Mesothelial cell of epicardium (in vitro differentiated cells): ENCODE measurements around the gene OLFML2A. TPM values are rescaled to one million over a fixed set of nuclear protein-coding genes. Genes with fewer than 3 reads are reported as not detected.
A peak's percentile ranks its signal among the peaks of the same experiment; 100 is the strongest.

Experiments used
- DNase-seq, 2 experiments: peaks; one replicate each; pipeline ENCODE4 v3.0.0; 2021; ENCODE audit warnings: low spot score in 2 of 2; ENCODE audit not compliant: unreplicated experiment in 2 of 2
- H3K27ac Mint-ChIP-seq: 2 replicates; pipeline ENCODE4 v1.8.0; 2021; ENCODE audit warnings: mixed read lengths
- H3K27me3 Mint-ChIP-seq: 2 replicates; pipeline ENCODE4 v1.8.0; 2021; ENCODE audit warnings: low read depth, mixed read lengths
- H3K36me3 Mint-ChIP-seq: 2 replicates; pipeline ENCODE4 v1.8.0; 2021; ENCODE audit warnings: mixed read lengths
- H3K4me1 Mint-ChIP-seq: 2 replicates; pipeline ENCODE4 v1.8.0; 2021; ENCODE audit warnings: mixed read lengths
- H3K4me3 Mint-ChIP-seq: 2 replicates; pipeline ENCODE4 v1.8.0; 2021; ENCODE audit warnings: mild to moderate bottlenecking, moderate library complexity, mixed read lengths
- H3K9me3 Mint-ChIP-seq: 2 replicates; pipeline ENCODE4 v1.8.0; 2021; ENCODE audit warnings: mixed read lengths
- CTCF ChIP-seq: fragments of 200-600 bp; sonication (generic); IDR thresholded peaks from one replicate; pipeline ENCODE4 v1.5.0; 2021; ENCODE audit warnings: antibody characterized with exemption; ENCODE audit not compliant: unreplicated experiment
- total RNA-seq: library from RNA; stranded (reverse); gene quantifications from 3 replicates; pipeline ENCODE4 v1.2.1, GENCODE V29; 2021

Gene OLFML2A
- total RNA-seq, 1 donor from 2014 or later = 37.4 TPM

GRCh38 chr9:124756011-124756410, 20.9 kb upstream of the OLFML2A start:
- no peak for DNase-seq
- no peak overlapping the region for H3K27ac Mint-ChIP-seq
- no peaks in the 10 kb centered on the region for H3K36me3 Mint-ChIP-seq
- H3K9me3 Mint-ChIP-seq = no peaks in the 10 kb centered on the region
- no peaks in the 10 kb centered on the region for H3K27me3 Mint-ChIP-seq
- H3K4me3 Mint-ChIP-seq = no peak overlapping the region
- no peak for TF ChIP-seq CTCF
- peaks cover 57% of the 10 kb centered on the region for H3K4me1 Mint-ChIP-seq

- Mint-ChIP-seq H3K27ac (peak overlapping the region; percentile 80), H3K36me3 (no peaks in the 10 kb centered on the region), H3K9me3 (peaks cover 4% of the 10 kb centered on the region), H3K27me3 (no peaks in the 10 kb centered on the region), H3K4me1 (peaks cover 57% of the 10 kb centered on the region), H3K4me3 (peak overlapping the region; percentile 56)
- TF ChIP-seq CTCF = no peak
- DNase-seq = no peak
Observed at GRCh38 chr9:124757616-124758015, 19.3 kb upstream of the OLFML2A start.

- H3K36me3 Mint-ChIP-seq = no peaks in the 10 kb centered on the region
- peak overlapping the region; percentile 56 for H3K4me3 Mint-ChIP-seq
- TF ChIP-seq CTCF = no peak
- no peak for DNase-seq
- no peaks in the 10 kb centered on the region for H3K27me3 Mint-ChIP-seq
- peaks cover 4% of the 10 kb centered on the region for H3K9me3 Mint-ChIP-seq
- peak overlapping the region; percentile 80 for H3K27ac Mint-ChIP-seq
- peaks cover 54% of the 10 kb centered on the region for H3K4me1 Mint-ChIP-seq
Observed at GRCh38 chr9:124758061-124758460, 18.9 kb upstream of the OLFML2A start.

- Mint-ChIP-seq H3K4me3 (no peak overlapping the region), H3K4me1 (peaks cover 54% of the 10 kb centered on the region), H3K36me3 (no peaks in the 10 kb centered on the region)
Observed at GRCh38 chr9:124758691-124759090, 18.2 kb upstream of the OLFML2A start.

GRCh38 chr9:124759327-124759726, 17.6 kb upstream of the OLFML2A start:
- TF ChIP-seq CTCF = no peak
- no peaks in the 10 kb centered on the region for H3K27me3 Mint-ChIP-seq
- no peak for DNase-seq

More at GRCh38 chr9:124758691-124759090, 18.2 kb upstream of the OLFML2A start:
- no peak for TF ChIP-seq CTCF
- H3K27me3 Mint-ChIP-seq = no peaks in the 10 kb centered on the region
- peaks cover 4% of the 10 kb centered on the region for H3K9me3 Mint-ChIP-seq
- no peak for DNase-seq
- peak overlapping the region; percentile 80 for H3K27ac Mint-ChIP-seq

GRCh38 chr9:124760719-124761118, 16.2 kb upstream of the OLFML2A start:
- no peak overlapping the region for H3K27ac Mint-ChIP-seq
- H3K36me3 Mint-ChIP-seq = no peaks in the 10 kb centered on the region
- DNase-seq = no peak
- peaks cover 4% of the 10 kb centered on the region for H3K9me3 Mint-ChIP-seq
- no peak overlapping the region for H3K4me3 Mint-ChIP-seq
- H3K27me3 Mint-ChIP-seq = no peaks in the 10 kb centered on the region
- H3K4me1 Mint-ChIP-seq = peaks cover 40% of the 10 kb centered on the region
- no peak for TF ChIP-seq CTCF

More at GRCh38 chr9:124759327-124759726, 17.6 kb upstream of the OLFML2A start:
- H3K9me3 Mint-ChIP-seq = peaks cover 4% of the 10 kb centered on the region
- H3K4me1 Mint-ChIP-seq = peaks cover 52% of the 10 kb centered on the region
- peak overlapping the region; percentile 80 for H3K27ac Mint-ChIP-seq
- peak overlapping the region; percentile 20 for H3K4me3 Mint-ChIP-seq
- no peaks in the 10 kb centered on the region for H3K36me3 Mint-ChIP-seq
